ENCODE data around the gene ERF.
A peak's percentile ranks its signal among the peaks of the same experiment; 100 is the strongest.
"Not testable (repeated sequence)": the region's sequence is repeated elsewhere in the genome, so short reads cannot be mapped to it uniquely, and the experiment has no call there.

Gene ERF

DNA sequence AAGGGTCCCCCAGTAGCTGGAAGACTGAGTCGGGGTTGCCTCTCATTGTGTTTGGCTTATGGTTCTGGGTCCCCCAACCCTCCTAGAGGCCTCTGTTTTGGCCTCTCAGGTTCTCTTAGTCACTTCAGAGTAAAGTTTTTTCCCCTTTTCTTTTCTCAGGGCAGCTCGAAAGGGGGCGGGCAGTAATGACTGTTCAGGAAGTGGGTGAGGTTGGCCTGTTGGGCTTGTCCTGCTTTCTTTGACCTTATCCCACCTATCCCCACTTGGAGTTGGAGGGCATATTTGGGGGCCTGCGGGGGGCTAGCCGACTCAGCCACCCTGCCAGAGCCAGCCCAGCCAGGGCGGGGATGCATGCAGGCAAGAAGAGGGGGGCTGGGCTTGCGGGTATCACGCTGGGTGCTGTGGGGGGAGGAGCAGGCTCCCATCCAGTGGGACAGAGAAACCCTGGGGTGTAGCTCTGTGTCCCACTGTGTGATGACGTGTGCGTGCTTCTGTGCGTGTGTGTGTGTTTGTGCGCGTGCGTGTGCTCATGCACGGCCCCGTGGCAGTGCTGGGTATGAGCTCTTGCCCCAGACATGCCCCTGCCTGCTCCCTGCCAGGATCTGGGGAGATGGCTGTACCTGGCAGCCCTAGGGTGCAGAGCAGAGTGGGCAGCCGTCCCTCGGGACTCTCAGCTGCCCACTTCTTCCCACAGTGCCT is 15.6 kb upstream of the ERF start:
- TF ChIP-seq JUND (IDR thresholded peaks at IDR 0.05; ENCODE audit: low read depth), result no peak
- DNase-seq (ENCODE audit: low read depth in 1 of 2, low spot score in 1 of 2), result peak in 1 of 2 experiments; percentile 64
- in situ Hi-C loops (cut with HindIII; ENCODE audit: low pct_unique_long_range_greater_than_20kb, low sequenced_read_pairs), result no loop called here

DNA sequence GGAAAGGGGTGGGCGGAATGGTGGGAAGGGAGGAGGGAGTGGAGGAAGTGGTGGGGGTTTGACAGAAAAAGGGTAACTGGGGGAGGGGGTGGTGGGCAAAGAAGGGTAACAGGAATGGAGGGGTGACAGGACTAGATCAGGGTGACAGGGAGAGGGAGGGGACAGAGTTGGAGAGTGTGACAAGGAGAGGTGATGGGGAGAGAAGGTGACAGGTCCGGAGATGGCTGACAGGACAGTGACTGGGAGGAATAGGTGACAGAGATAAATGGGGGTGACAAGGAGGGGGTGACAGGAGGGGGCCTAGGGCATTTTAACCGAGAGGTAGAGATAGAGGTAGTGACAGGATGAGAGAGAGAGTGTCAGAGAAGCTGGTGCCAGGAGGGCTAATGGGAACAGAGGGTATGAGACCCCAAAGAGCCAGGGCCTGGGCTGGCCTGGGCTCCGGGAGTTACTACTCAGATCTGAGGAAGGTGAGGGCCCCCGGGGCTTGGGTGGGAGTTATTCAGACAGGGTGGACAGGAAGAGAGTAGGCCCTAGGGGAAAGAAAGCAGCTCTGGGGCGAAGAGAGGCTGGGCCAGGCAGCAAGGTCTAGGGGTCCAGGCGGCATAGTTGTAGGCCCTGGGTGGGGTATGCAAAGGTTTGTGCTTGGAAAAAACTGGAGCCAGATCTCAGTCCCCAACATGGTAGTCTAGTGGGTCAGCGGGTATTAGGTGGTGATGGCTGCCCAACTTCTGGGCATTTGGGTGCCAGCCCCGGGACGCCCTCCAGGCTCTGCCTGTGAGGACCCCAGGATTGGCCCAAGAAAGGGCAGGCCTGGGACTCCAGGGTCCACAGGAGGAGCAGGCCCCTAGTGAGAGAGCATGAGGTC is 14.8 kb upstream of the ERF start:
- no peak for DNase-seq (ENCODE audit: low read depth in 1 of 2, low spot score in 1 of 2)
- no peak for TF ChIP-seq JUND (IDR thresholded peaks at IDR 0.05; ENCODE audit: low read depth)
- in situ Hi-C loops (cut with HindIII; ENCODE audit: low pct_unique_long_range_greater_than_20kb, low sequenced_read_pairs), result no loop called here

DNA sequence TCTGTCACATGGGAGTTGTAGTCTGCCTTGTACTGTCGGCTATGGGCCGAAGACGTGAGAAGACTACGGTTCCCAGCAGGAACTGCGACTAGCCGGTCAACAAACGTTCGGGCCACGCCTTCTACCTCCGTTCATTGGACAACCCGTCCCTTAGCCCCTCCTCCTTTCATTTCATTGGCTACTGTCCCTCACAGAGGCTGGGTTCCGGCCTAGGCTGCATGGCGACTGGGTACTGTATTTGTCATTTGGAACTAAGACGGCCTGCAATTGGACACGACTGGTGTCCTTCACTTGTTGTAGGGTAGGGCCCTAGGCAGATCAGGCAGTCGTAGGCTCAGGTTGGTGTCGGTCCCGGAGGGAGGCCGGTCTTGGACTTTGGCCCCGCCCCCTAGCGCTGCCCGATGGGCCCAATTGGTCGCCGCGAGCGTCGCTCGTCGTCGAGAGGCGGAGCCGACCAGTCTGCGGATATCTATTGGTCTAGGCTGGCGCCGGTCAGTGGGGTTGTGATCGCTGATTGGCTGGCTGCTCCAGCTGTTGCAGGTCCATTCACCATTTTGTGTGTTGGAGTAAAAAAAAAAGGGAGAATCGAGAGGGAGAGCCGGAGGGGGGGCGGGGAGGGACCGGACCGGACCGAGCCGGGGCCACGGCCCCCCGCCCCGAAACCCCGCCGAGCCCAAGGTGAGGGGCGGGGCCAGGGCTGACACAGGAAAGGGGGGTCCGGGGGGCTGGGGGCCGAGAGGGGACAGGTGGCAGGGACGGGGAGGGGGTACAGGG is 14.0 kb upstream of the ERF start, which contains the start of gene CIC:
CIC (plus strand) TSS at position 549 of the 774 bp plus-strand sequence. CDS start 2,532 bp downstream, outside the sequence.
- in situ Hi-C loops (cut with HindIII; ENCODE audit: low pct_unique_long_range_greater_than_20kb, low sequenced_read_pairs), result no loop called here
- peak; percentile 93 to 100 for DNase-seq (ENCODE audit: low read depth in 1 of 2, low spot score in 1 of 2)
- TF ChIP-seq JUND (IDR thresholded peaks at IDR 0.05; ENCODE audit: low read depth), result no peak

DNA sequence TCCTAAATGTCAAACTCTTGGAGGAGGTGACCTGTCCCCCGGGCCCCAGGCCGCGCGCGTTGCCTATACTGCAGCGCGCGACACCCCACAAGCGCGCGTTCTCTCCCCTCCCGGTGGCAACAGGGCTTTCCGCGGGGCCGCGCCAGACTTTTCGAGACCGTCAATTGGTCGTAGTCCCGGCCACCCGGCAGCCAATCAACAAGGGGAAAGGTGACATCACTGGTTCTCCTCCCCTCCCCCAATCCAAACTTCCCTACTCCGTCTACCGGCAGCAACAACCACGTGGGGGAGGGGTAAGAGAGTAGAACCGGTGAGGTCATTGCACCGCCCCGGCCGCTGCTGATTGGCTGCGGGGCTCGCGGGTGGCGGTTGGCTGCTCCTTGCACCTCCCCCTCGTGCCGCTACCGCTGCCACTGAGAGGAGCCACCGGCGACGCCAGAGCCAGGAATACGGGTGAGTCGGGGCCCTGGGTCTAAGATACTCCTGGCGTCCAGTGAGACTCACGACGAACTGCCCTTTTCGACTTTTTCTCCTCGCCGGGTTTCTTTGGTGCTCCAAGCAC is 13.3 kb upstream of the ERF start:
- no peak for TF ChIP-seq JUND (IDR thresholded peaks at IDR 0.05; ENCODE audit: low read depth)
- DNase-seq (ENCODE audit: low read depth in 1 of 2, low spot score in 1 of 2), result peak; percentile 84 to 99
- in situ Hi-C loops (cut with HindIII; ENCODE audit: low pct_unique_long_range_greater_than_20kb, low sequenced_read_pairs), result no loop called here

DNA sequence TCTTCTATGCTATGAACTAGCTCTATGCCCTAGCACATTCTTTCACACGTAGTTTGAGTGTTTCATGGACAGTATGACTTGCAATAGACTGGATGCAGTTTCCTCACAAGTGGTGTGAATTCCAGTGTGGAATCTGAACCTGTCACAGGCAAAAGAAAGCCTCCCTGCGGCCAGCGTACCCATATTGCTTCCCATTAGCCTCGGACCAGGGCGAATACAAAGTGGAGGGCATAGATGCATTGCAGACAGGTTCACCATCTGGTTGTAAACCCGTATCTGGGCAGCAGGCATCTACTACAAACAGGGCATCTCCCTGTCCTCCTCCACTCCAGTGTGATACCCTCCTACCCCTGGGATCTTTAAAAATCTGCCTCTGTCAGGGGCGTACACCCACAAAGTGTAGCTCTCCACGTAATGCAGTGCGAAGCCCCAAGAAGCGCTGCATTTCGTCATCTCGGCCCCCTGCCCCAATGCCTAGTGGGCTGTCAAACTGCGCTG is 12.8 kb upstream of the ERF start:
- no peak for DNase-seq (ENCODE audit: low read depth in 1 of 2, low spot score in 1 of 2)
- in situ Hi-C loops (cut with HindIII; ENCODE audit: low pct_unique_long_range_greater_than_20kb, low sequenced_read_pairs), result no loop called here
- TF ChIP-seq JUND (IDR thresholded peaks at IDR 0.05; ENCODE audit: low read depth), result no peak

DNA sequence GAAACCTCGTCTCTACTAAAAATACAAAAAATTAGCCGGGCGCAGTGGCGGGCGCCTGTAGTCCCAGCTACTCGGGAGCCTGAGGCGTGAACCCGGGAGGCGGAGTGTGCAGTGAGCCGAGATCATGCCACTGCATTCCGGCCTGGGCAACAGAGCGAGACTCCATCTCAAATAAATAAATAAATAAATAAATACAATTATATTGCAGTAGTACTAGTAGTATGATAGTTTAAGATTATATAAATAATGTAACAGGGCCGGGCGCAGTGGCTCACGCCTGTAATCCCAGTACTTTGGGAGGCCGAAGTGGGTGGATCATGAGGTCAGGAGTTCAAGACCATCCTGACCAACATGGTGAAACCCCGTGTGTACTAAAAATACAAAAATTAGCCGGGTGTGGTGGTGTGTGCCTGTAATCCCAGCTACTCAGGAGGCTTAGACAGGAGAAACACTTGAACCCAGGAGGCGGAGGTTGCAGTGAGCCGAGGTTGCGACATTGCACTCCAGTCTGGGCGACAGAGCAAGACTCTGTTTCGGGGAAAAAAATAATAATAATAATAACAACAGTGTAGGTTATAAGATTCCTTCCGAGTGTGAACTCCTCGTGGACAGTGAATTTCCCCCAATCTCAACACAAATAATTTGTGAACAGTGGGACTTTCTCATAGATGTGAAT is 12.1 kb upstream of the ERF start:
- in situ Hi-C loops (cut with HindIII; ENCODE audit: low pct_unique_long_range_greater_than_20kb, low sequenced_read_pairs); DNase-seq (ENCODE audit: low read depth in 1 of 2, low spot score in 1 of 2): not testable (repeated sequence)

DNA sequence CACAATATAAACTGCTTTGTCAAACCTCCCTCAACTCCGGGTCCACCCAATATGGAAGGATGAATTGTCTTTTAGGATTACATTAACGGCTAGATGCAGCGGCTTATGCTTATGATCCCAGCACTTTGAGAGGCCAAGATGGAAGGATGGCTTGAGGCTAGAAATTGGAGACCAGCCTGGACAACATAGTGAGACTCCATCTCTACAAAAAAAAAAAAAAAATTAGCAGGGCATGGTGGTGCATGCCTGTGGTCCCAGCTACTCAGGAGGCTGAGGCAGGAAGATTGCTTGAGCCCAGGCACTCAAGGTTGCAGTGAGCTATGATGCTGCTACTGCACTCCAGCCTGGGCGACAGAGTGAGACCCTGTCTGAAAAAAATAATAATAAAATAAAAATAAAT is 11.2 kb upstream of the ERF start:
- in situ Hi-C loops (cut with HindIII; ENCODE audit: low pct_unique_long_range_greater_than_20kb, low sequenced_read_pairs); DNase-seq (ENCODE audit: low read depth in 1 of 2, low spot score in 1 of 2): not testable (repeated sequence)

DNA sequence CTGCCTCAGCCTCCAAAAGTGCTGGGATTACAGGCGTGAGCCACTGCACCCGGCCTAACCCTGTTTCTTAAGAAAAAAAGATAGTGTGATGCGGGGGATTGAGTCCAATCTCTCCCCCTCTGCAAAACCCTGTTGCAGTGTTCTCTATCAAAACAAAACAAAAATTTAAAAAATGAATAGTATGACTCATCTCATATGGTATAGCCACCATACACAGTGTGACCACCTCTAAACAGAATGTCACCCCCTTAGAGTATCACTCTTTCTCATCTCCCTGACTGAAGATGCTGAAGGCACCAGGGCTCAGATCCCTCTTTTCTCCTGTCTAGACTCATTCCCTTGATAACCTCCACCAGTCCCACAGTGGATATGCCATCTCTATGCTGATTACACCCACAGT is 6.8 kb upstream of the ERF start:
- no peak for DNase-seq (ENCODE audit: low read depth in 1 of 2, low spot score in 1 of 2)
- in situ Hi-C loops (cut with HindIII; ENCODE audit: low pct_unique_long_range_greater_than_20kb, low sequenced_read_pairs), result no loop called here
- no peak for TF ChIP-seq JUND (IDR thresholded peaks at IDR 0.05; ENCODE audit: low read depth)

DNA sequence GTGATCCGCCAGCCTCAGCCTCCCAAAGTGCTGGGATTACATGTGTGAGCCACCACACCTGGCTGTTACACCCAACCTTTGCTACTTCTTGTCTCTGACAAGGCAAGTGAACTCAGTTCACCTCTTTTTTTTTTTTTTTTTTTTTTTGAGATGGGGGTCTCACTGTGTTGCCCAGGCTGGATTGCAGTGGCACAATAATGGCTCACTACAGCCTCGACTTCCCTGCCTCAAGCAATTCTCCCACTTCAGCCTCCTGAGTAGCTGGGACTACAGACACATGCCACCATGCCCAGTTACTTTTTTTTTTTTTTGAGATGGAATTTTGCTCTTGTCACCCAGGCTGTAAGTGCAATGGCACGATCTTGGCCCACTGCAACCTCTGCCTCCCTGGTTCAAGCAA is 2.9 kb upstream of the ERF start:
- DNase-seq (ENCODE audit: low read depth in 1 of 2, low spot score in 1 of 2); in situ Hi-C loops (cut with HindIII; ENCODE audit: low pct_unique_long_range_greater_than_20kb, low sequenced_read_pairs): not testable (repeated sequence)

DNA sequence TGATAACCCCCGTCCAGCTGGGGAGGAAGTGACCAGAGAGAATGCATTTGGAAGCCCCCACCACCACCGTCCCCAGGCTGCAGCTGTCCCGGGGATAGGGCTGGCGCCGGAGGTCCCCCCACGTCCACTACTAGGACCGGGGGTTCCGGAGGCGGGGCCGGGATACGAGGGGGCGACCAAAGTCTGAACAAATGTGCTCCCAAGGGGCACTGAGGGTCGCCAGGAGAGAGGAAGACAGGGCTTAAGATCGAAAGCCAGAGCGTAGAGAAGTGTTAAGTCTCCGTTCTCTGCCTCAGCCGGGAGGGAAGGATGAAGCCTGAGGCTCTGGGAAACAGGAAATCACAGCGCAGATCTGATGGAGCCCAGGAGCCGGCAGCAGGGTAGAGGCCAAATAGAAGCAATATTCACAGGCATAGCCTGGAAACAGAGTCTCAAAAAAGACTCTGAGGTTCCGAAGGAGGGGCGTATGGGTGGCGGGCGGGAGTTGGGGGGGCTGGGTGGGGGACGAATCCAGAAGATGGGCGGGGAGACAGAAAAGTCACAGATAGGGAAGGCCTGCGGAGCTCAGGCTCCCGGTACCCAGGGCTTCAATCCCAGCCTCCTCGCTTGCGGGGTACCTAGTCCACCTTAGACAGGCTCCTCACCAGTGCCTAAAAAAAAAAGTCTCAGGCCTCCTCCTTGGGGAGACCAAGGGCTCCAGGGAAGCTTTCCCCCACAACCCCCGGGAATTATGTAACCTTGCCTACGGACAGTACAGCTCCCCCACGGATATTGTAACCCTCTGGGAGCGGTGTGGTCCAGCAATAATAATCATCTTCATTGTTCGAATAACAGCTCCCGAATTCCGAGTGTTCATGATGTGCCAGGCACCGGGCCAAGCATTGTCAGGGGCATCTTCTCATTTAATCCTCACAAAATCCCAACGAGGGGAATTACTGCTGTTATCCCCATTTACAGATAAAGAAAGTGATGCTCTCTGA is 1.1 kb upstream of the ERF start:
- in situ Hi-C loops (cut with HindIII; ENCODE audit: low pct_unique_long_range_greater_than_20kb, low sequenced_read_pairs), result no loop called here
- DNase-seq (ENCODE audit: low read depth in 1 of 2, low spot score in 1 of 2), result peak in 1 of 2 experiments; percentile 38
- no peak for TF ChIP-seq JUND (IDR thresholded peaks at IDR 0.05; ENCODE audit: low read depth)

Data from T47D (cell line).